ENCODE results near the gene ADAM23. TPM values are rescaled to one million over a fixed set of nuclear protein-coding genes. Genes with fewer than 3 reads are reported as not detected.

The ADAM23 gene
- total and polyA plus RNA-seq, 8 donors = 0.85 to 3.9 (median 1.4) TPM; not detected in 1

DNA sequence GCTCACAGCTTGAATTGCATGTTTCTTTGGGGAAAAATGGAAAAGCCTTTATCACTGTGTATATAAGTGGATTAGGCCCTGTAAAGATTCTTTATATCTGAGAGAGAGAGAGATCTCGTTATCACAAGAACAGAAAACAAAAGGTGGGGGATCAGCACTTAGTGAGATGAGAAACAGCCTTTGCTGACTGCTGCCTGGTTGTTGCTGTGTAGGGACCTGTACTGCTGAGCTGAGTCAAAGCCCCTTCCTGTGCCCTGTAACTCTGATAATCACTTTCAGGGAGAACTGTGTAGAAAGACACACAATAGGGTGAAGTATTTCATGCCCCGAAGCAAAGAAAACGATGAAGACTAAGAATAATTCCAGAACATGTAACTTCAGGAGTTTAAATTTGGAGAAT, 168.4 kb downstream of the ADAM23 start:
- TF ChIP-seq POLR2A (IDR thresholded peaks at IDR 0.05) = no peak
- no peak for TF ChIP-seq POLR2AphosphoS5 (IDR thresholded peaks at IDR 0.05)
- no peak for TF ChIP-seq EP300 (IDR thresholded peaks at IDR 0.05)
- TF ChIP-seq, protein P1, sequence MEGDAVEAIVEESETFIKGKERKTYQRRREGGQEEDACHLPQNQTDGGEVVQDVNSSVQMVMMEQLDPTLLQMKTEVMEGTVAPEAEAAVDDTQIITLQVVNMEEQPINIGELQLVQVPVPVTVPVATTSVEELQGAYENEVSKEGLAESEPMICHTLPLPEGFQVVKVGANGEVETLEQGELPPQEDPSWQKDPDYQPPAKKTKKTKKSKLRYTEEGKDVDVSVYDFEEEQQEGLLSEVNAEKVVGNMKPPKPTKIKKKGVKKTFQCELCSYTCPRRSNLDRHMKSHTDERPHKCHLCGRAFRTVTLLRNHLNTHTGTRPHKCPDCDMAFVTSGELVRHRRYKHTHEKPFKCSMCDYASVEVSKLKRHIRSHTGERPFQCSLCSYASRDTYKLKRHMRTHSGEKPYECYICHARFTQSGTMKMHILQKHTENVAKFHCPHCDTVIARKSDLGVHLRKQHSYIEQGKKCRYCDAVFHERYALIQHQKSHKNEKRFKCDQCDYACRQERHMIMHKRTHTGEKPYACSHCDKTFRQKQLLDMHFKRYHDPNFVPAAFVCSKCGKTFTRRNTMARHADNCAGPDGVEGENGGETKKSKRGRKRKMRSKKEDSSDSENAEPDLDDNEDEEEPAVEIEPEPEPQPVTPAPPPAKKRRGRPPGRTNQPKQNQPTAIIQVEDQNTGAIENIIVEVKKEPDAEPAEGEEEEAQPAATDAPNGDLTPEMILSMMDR (IDR thresholded peaks at IDR 0.05) = no peak

DNA sequence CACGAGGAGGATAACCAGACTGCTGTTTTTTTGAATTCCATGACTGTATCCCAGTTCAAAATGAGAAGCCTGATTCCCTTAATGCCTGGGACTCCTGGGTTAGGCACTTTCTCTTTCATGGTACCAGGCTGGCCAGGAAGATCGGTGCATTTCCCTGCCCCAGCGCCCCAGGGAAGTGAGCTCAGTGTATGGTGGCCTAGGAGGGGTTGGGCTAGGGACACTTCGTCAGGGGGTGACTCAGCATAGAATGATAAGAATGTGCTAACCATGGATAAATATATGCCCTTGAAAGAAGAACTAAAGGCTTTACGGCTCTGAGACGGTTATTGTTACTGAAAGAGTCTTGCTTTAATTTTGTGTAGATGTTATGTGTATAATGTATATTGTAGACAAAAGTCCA, 171.5 kb downstream of the ADAM23 start:
- TF ChIP-seq POLR2AphosphoS5 (IDR thresholded peaks at IDR 0.05) (no peak), EP300 (IDR thresholded peaks at IDR 0.05) (no peak)
- TF ChIP-seq, protein P1 (IDR thresholded peaks at IDR 0.05) = no peak
- no peaks in the 10 kb centered on the region for H3K36me3 ChIP-seq
- no peaks in the 10 kb centered on the region for H3K27me3 ChIP-seq
- H3K4me1 ChIP-seq = no peaks in the 10 kb centered on the region
- no peak overlapping the region for H3K4me3 ChIP-seq
- intact Hi-C loops (cut with DNase I; ENCODE audit: low total_unique reads) = no loop called here
- H3K9me3 ChIP-seq = no peaks in the 10 kb centered on the region
- 72 to 78% (median 77%) methylated on average over 6 of the region's 6 CpGs for WGBS, 5 donors
- DNase-seq = no peak
- no peak overlapping the region for H3K27ac ChIP-seq

More for the DNA sequence above, 168.4 kb downstream of the ADAM23 start:
- H3K36me3 ChIP-seq = no peaks in the 10 kb centered on the region
- H3K27ac ChIP-seq = no peak overlapping the region
- H3K4me3 ChIP-seq = no peak overlapping the region
- no peaks in the 10 kb centered on the region for H3K27me3 ChIP-seq
- no peaks in the 10 kb centered on the region for H3K4me1 ChIP-seq
- no peak for DNase-seq
- no peaks in the 10 kb centered on the region for H3K9me3 ChIP-seq
- intact Hi-C loops (cut with DNase I; ENCODE audit: low total_unique reads) = no loop called here
- WGBS, 5 donors = 19 to 43% (median 28%) methylated on average over 3 of the region's 3 CpGs

DNA sequence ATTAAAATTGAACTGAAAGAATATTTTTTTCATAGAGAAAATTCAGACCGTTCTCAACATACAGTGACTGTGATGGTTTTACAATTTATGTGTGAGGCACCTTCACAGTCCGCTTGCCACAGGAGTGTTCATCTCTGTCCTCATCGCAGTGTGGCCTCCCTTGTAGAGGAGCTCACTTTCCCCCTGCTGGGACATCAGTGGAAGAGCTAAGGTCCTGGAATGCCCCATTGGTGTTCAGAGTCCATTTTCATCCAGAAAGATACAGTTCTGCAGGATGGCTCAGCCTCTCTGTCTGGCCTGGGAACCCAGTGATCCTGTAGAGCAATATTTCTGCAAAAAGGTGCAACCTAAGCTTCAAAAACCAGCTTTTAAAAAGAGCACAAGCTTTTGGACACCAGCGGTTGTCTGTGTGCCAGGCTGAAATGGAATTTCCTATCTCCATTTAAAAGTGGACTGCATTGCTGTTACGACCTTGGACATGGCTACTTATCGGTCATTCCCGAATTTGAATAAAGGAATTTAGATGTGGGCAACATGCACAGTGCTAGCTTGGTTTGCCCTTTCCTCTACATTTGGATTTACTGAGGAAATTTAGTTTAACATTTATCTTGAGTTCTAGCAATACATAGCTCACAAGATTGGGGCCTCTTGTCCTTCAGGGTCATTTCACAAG, 172.2 kb downstream of the ADAM23 start:
- Histone ChIP-seq H3K4me3 (no peak overlapping the region), H3K27ac (no peak overlapping the region), H3K27me3 (no peaks in the 10 kb centered on the region), H3K9me3 (no peaks in the 10 kb centered on the region), H3K36me3 (no peaks in the 10 kb centered on the region), H3K4me1 (no peaks in the 10 kb centered on the region)
- intact Hi-C loops (cut with DNase I; ENCODE audit: low total_unique reads) = no loop called here
- no peak for TF ChIP-seq EP300 (IDR thresholded peaks at IDR 0.05)
- no peak for TF ChIP-seq POLR2A (IDR thresholded peaks at IDR 0.05)
- TF ChIP-seq, protein P1 (IDR thresholded peaks at IDR 0.05) = no peak
- TF ChIP-seq POLR2AphosphoS5 (IDR thresholded peaks at IDR 0.05) = no peak
- 80 to 88% (median 86%) methylated on average over 7 of the region's 7 CpGs for WGBS, 5 donors
- no peak for DNase-seq

DNA sequence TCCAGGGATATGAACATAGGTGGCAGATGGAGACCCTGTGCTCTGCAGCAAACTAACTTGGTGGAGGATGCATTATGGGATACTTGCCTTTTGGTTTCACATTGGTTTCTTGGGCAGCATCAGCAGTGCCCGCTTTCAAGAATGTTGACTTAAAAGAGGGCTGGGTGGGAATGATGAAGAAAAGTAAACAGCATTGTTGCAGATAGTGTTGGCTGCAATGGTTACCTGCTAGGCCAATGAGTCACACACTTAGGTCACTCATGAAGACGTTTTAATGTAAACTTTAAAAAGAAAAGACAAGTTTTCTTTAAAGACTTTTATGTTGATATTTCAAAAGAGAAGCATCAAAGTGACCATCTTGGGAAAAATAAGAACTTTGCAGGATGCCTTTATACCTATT, 172.8 kb downstream of the ADAM23 start:
- 23 to 46% (median 34%) methylated on average over 2 of the region's 2 CpGs for WGBS, 5 donors
- H3K4me1 ChIP-seq = no peaks in the 10 kb centered on the region
- no peak for DNase-seq
- intact Hi-C loops (cut with DNase I; ENCODE audit: low total_unique reads) = no loop called here
- no peak for TF ChIP-seq EP300 (IDR thresholded peaks at IDR 0.05)
- TF ChIP-seq, protein P1 (IDR thresholded peaks at IDR 0.05) = no peak
- TF ChIP-seq POLR2A (IDR thresholded peaks at IDR 0.05) = no peak
- no peak for TF ChIP-seq POLR2AphosphoS5 (IDR thresholded peaks at IDR 0.05)
- no peaks in the 10 kb centered on the region for H3K27me3 ChIP-seq
- no peak overlapping the region for H3K4me3 ChIP-seq
- no peaks in the 10 kb centered on the region for H3K9me3 ChIP-seq
- no peaks in the 10 kb centered on the region for H3K36me3 ChIP-seq
- H3K27ac ChIP-seq = no peak overlapping the region
